Measurements from ENCODE around the gene MRPL55. TPM values are rescaled to one million over a fixed set of nuclear protein-coding genes. Genes with fewer than 3 reads are reported as not detected.
A peak's percentile ranks its signal among the peaks of the same experiment; 100 is the strongest.

MRPL55 gene
- total RNA-seq, 2 donors from 2014 or later, result 57.6 to 66.7 TPM

DNA sequence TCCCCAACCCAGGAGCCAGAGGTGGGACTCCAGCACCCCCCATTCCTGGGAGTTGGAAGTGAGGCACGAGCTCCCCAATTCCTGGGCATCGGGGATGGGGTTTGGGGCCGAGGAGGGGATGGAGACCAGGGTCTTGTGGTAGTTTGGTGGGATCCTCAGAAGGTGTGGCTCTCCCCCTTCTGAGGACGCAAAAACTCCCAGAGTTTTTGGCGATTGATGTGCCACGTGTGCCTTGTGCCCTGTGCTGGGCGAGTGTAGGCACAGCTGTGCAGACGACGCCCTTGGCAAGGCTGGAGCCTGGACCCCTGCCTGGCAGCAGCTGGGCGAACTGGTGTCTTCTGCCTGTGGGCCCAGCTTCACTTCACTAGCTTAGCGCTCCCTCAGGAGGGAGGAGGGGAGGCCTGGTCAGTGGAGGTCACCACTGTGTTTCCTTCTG lies 33.6 kb upstream of the MRPL55 start:
- Mint-ChIP-seq H3K27me3 (ENCODE audit: insufficient read depth) (peaks cover 14% of the 10 kb centered on the region), H3K27ac (no peak overlapping the region), H3K36me3 (ENCODE audit: low read depth) (no peaks in the 10 kb centered on the region), H3K4me3 (peak overlapping the region; percentile 75), H3K4me1 (peaks cover 6% of the 10 kb centered on the region), H3K9me3 (no peaks in the 10 kb centered on the region)
- Histone ChIP-seq H3K36me3 (ENCODE audit: control insufficient read depth, insufficient read depth, low read length) (peaks cover 10% of the 10 kb centered on the region), H3K27me3 (ENCODE audit: control insufficient read depth, insufficient read depth, low read length, poor library complexity, severe bottlenecking) (peaks cover 11% of the 10 kb centered on the region), H3K4me1 (ENCODE audit: control insufficient read depth, insufficient read depth, low read length) (peaks cover 3% of the 10 kb centered on the region), H3K4me3 (ENCODE audit: low read length) (no peak overlapping the region), H3K9ac (ENCODE audit: extremely low read depth, low read length, poor library complexity, severe bottlenecking) (no peak overlapping the region), H3K9me3 (ENCODE audit: control insufficient read depth, low read length) (no peaks in the 10 kb centered on the region), H3K27ac (ENCODE audit: low read depth, low read length) (no peak overlapping the region)
- peak; percentile 26 for DNase-seq
- TF ChIP-seq, protein P1, sequence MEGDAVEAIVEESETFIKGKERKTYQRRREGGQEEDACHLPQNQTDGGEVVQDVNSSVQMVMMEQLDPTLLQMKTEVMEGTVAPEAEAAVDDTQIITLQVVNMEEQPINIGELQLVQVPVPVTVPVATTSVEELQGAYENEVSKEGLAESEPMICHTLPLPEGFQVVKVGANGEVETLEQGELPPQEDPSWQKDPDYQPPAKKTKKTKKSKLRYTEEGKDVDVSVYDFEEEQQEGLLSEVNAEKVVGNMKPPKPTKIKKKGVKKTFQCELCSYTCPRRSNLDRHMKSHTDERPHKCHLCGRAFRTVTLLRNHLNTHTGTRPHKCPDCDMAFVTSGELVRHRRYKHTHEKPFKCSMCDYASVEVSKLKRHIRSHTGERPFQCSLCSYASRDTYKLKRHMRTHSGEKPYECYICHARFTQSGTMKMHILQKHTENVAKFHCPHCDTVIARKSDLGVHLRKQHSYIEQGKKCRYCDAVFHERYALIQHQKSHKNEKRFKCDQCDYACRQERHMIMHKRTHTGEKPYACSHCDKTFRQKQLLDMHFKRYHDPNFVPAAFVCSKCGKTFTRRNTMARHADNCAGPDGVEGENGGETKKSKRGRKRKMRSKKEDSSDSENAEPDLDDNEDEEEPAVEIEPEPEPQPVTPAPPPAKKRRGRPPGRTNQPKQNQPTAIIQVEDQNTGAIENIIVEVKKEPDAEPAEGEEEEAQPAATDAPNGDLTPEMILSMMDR (conservative IDR thresholded peaks at IDR 0.05), result no peak
- 95% methylated on average over 8 to 11 of the region's 11 CpGs for WGBS, 2 experiments (ENCODE audit: insufficient coverage in 1 of 2, insufficient read length in 1 of 2)

DNA sequence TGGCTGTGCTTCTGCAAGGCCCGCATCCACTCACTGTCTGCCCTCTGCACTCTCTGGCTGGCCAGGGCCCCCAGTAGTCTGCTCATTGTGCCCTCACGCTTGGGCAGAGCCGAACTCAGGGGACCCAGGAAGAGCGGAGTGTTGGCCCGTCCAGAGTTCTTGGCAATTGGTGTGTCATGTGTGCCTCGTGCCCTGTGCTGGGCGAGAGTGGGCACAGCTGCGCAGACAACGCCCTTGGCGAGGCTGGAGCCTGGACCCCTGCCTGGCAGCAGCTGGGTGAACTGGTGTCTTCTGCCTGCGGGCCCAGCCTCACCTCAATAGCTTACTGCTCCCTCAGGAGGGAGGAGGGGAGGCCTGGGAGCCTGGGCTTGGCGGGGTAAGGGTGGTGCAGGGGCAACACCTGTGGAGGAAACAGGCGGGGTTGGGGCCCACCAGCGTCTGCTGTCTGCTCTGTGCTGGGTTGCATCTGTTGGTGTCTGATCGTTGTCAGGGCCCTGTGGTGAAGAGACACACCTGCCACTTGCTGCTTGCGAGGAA lies 33.1 kb upstream of the MRPL55 start:
- H3K27me3 Mint-ChIP-seq (ENCODE audit: insufficient read depth), result peaks cover 19% of the 10 kb centered on the region
- peak overlapping the region; percentile 88 for H3K4me3 ChIP-seq (ENCODE audit: low read length)
- TF ChIP-seq, protein P1 (conservative IDR thresholded peaks at IDR 0.05), result no peak
- H3K27me3 ChIP-seq (ENCODE audit: control insufficient read depth, insufficient read depth, low read length, poor library complexity, severe bottlenecking), result peaks cover 16% of the 10 kb centered on the region
- peak; percentile 30 for DNase-seq
- peaks cover 10% of the 10 kb centered on the region for H3K36me3 ChIP-seq (ENCODE audit: control insufficient read depth, insufficient read depth, low read length)
- 92 to 98% methylated on average over 10 to 16 of the region's 16 CpGs for WGBS, 2 experiments (ENCODE audit: insufficient coverage in 1 of 2, insufficient read length in 1 of 2)
- H3K4me3 Mint-ChIP-seq, result peak overlapping the region; percentile 75
- H3K27ac Mint-ChIP-seq, result no peak overlapping the region
- H3K4me1 ChIP-seq (ENCODE audit: control insufficient read depth, insufficient read depth, low read length), result peaks cover 3% of the 10 kb centered on the region
- H3K9ac ChIP-seq (ENCODE audit: extremely low read depth, low read length, poor library complexity, severe bottlenecking), result no peak overlapping the region
- H3K27ac ChIP-seq (ENCODE audit: low read depth, low read length), result no peak overlapping the region
- H3K9me3 ChIP-seq (ENCODE audit: control insufficient read depth, low read length), result no peaks in the 10 kb centered on the region
- H3K36me3 Mint-ChIP-seq (ENCODE audit: low read depth), result no peaks in the 10 kb centered on the region
- no peaks in the 10 kb centered on the region for H3K9me3 Mint-ChIP-seq
- peaks cover 6% of the 10 kb centered on the region for H3K4me1 Mint-ChIP-seq

DNA sequence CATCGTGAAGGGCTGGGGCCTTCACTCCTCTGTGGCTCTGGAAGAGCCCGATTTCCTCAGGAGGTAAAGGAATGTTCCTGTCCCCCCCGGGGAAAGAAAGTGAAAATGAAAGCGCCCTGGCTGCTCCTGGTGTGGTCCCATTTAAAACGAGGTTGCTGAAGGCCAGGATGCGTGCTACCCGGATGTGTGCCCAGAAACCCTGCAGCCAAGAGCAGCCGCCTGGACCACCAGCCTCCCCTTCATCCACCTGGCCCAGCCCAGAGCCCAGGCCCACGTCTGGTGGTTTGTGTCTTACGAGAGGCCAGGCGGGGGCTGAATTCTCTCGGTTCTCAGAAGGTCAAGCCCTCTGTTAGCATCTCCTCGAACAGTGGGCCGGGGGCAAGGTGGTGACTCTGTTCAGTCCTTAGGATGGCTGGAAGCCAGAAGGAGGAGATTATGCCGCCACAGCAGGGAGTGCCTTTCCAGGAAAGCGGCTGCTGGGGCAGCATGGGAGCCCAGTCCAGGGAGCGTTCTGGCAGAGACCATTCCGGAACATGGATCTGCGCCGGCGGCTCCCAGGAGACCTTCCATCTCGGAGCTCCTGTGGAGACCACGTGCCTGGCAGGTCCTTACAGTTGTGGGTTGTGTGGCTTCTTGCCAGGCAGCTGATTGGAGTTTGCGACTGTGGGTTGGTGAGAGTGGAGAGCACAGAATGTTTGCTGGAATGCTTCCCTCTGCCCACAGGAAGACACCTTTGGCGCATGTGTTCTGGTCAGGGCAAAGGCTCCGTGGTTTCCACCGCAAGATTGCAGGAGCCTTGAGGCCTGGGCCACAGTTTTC lies 32.3 kb upstream of the MRPL55 start:
- no peaks in the 10 kb centered on the region for H3K9me3 ChIP-seq (ENCODE audit: control insufficient read depth, low read length)
- Mint-ChIP-seq H3K9me3 (no peaks in the 10 kb centered on the region), H3K4me3 (peak overlapping the region; percentile 75), H3K4me1 (peaks cover 6% of the 10 kb centered on the region), H3K36me3 (ENCODE audit: low read depth) (no peaks in the 10 kb centered on the region), H3K27ac (peak overlapping the region; percentile 85), H3K27me3 (ENCODE audit: insufficient read depth) (peaks cover 27% of the 10 kb centered on the region)
- no peak overlapping the region for H3K27ac ChIP-seq (ENCODE audit: low read depth, low read length)
- H3K4me1 ChIP-seq (ENCODE audit: control insufficient read depth, insufficient read depth, low read length), result peaks cover 3% of the 10 kb centered on the region
- peaks cover 24% of the 10 kb centered on the region for H3K27me3 ChIP-seq (ENCODE audit: control insufficient read depth, insufficient read depth, low read length, poor library complexity, severe bottlenecking)
- peak overlapping the region; percentile 90 for H3K9ac ChIP-seq (ENCODE audit: extremely low read depth, low read length, poor library complexity, severe bottlenecking)
- 87 to 88% methylated on average over 15 to 27 of the region's 27 CpGs for WGBS, 2 experiments (ENCODE audit: insufficient coverage in 1 of 2, insufficient read length in 1 of 2)
- TF ChIP-seq, protein P1 (conservative IDR thresholded peaks at IDR 0.05), result no peak
- DNase-seq, result peak; percentile 36
- peaks cover 10% of the 10 kb centered on the region for H3K36me3 ChIP-seq (ENCODE audit: control insufficient read depth, insufficient read depth, low read length)
- H3K4me3 ChIP-seq (ENCODE audit: low read length), result peak overlapping the region; percentile 88

Data from endodermal cell (in vitro differentiated cells).